Endothelial cell of umbilical vein (primary cell): ENCODE measurements around the gene CLSTN2.

Experiments used
- CTCF ChIP-seq, 2 donors: IDR thresholded peaks; 1 replicate in 1 of 2; 2 replicates in 1 of 2; pipeline ENCODE4 v1.5.1; 2011; ENCODE audit warnings: low read length in 2 of 2, mild to moderate bottlenecking in 2 of 2, moderate library complexity in 2 of 2, control low read depth in 1 of 2, inconsistent platforms in 1 of 2, low read depth in 1 of 2; ENCODE audit not compliant: insufficient read depth in 1 of 2; ENCODE audit errors: extremely low read depth in 1 of 2
- EZH2 ChIP-seq: IDR thresholded peaks from 2 replicates; pipeline ENCODE4 v1.6.1; 2012; ENCODE audit warnings: borderline replicate concordance, low read depth, mild to moderate bottlenecking, moderate library complexity, low read length, inconsistent platforms; ENCODE audit not compliant: severe bottlenecking
- JUN ChIP-seq: IDR thresholded peaks from 2 replicates; pipeline ENCODE4 v1.6.1; 2011; ENCODE audit warnings: borderline replicate concordance, low read depth; ENCODE audit not compliant: insufficient read length, insufficient read depth
- MAX ChIP-seq: IDR thresholded peaks from 2 replicates; pipeline ENCODE4 v1.6.1; 2011; ENCODE audit not compliant: insufficient read depth, insufficient read length
- POLR2A ChIP-seq: IDR thresholded peaks from 2 replicates; pipeline ENCODE4 v1.6.1; 2012; ENCODE audit warnings: low read depth, mild to moderate bottlenecking, control low read depth, low read length
- POLR2AphosphoS5 ChIP-seq: IDR thresholded peaks from 2 replicates; pipeline ENCODE4 v1.6.1; 2012; ENCODE audit warnings: low read depth, mild to moderate bottlenecking, control low read depth, low read length, moderate library complexity; ENCODE audit not compliant: insufficient read depth

- TF ChIP-seq CTCF (IDR thresholded peaks at IDR 0.05; ENCODE audit: extremely low read depth in 1 of 2, insufficient read depth in 1 of 2, low read depth in 1 of 2, low read length in 2 of 2), result no peak
- no peak for TF ChIP-seq EZH2
- no peak for TF ChIP-seq POLR2A
- no peak for TF ChIP-seq MAX
- no peak for TF ChIP-seq POLR2AphosphoS5
- no peak for TF ChIP-seq JUN
Observed at GRCh38 chr3:140288595-140288994, 353.6 kb downstream of the CLSTN2 start.
